ENCODE measurements around the gene CENPM.

GRCh38 chr22:41911001-41911611 is 35.8 kb downstream of the CENPM start:
- no peak for TF ChIP-seq TAF1 (IDR thresholded peaks at IDR 0.05; ENCODE audit: low read depth)
- no peak for TF ChIP-seq MXI1 (conservative IDR thresholded peaks at IDR 0.05; ENCODE audit: poor library complexity, severe bottlenecking)
- TF ChIP-seq CTCF (IDR thresholded peaks at IDR 0.05; ENCODE audit: poor library complexity, severe bottlenecking), result no peak
- no peak for TF ChIP-seq EP300 (conservative IDR thresholded peaks at IDR 0.05; ENCODE audit: poor library complexity, severe bottlenecking)
- no peak for TF ChIP-seq POLR2AphosphoS5 (IDR thresholded peaks at IDR 0.05)
- no peak for TF ChIP-seq SMC3 (conservative IDR thresholded peaks at IDR 0.05; ENCODE audit: poor library complexity)

All from neural cell (in vitro differentiated cells).